Naive thymus-derived CD4-positive, alpha-beta T cell (primary cell): ENCODE results near the gene PEDS1. TPM values are rescaled to one million over a fixed set of nuclear protein-coding genes. Genes with fewer than 3 reads are reported as not detected.
"Not testable (repeated sequence)": the region's sequence is repeated elsewhere in the genome, so short reads cannot be mapped to it uniquely, and the experiment has no call there.

Experiments
- ATAC-seq: fragments of 150-1000 bp; cut with Tn5 transposase; 2 replicates; pipeline ENCODE4 v1.10.0; 2021; ENCODE audit warnings: mild to moderate bottlenecking, moderate library complexity
- CTCF ChIA-PET: fragments of 350-600 bp; sonication (Branson Sonifier 250); formaldehyde crosslinking; loops from one replicate; lab custom pipeline; 2021; ENCODE audit warnings: antibody characterized with exemption; lab: Charles Lee
- POLR2A ChIA-PET: fragments of 350-600 bp; sonication (Branson Sonifier 250); formaldehyde crosslinking; loops from one replicate; lab custom pipeline; 2021; ENCODE audit warnings: antibody characterized with exemption, inconsistent platforms; lab: Charles Lee
- DNase-seq, 9 donors: peaks; one replicate each; pipeline versions ENCODE4 v3.0.0 to v3.0.0-alpha.2; 2020 to 2022; ENCODE audit warnings: mixed read lengths in 1 of 9
- H3K27ac ChIP-seq: one replicate; pipeline ENCODE4 v1.7.0; 2013; ENCODE audit warnings: mild to moderate bottlenecking, low read depth, low read length, moderate library complexity
- H3K27me3 ChIP-seq, 2 donors: one replicate each; pipeline ENCODE4 v1.7.0; 2013; ENCODE audit warnings: low read length in 2 of 2, mild to moderate bottlenecking in 2 of 2, moderate library complexity in 2 of 2; ENCODE audit not compliant: control insufficient read depth in 2 of 2, insufficient read depth in 2 of 2
- H3K36me3 ChIP-seq, 3 experiments: 1 replicate in 2 of 3; 2 replicates in 1 of 3; pipeline ENCODE4 v1.7.0; 2013; ENCODE audit warnings: low read length in 3 of 3, mild to moderate bottlenecking in 3 of 3, moderate library complexity in 1 of 3; ENCODE audit not compliant: insufficient read depth in 3 of 3, control insufficient read depth in 2 of 3
- H3K4me1 ChIP-seq, 2 donors: one replicate each; pipeline ENCODE4 v1.7.0; 2013; ENCODE audit warnings: low read length in 2 of 2, mild to moderate bottlenecking in 2 of 2, moderate library complexity in 1 of 2; ENCODE audit not compliant: control insufficient read depth in 2 of 2, insufficient read depth in 2 of 2
- H3K4me3 ChIP-seq: 2 replicates; pipeline ENCODE4 v1.7.0; 2013; ENCODE audit warnings: mild to moderate bottlenecking, low read length
- H3K9me3 ChIP-seq, 3 experiments: 1 replicate in 2 of 3; 2 replicates in 1 of 3; pipeline ENCODE4 v1.7.0; 2013; ENCODE audit warnings: low read length in 3 of 3; ENCODE audit not compliant: control insufficient read depth in 2 of 3
- H3K27ac Mint-ChIP-seq, 9 donors: one replicate each; pipeline ENCODE4 v1.8.0; 2020 to 2022; ENCODE audit warnings: mixed read lengths in 9 of 9, mild to moderate bottlenecking in 8 of 9, moderate library complexity in 5 of 9, inconsistent platforms in 2 of 9
- H3K27me3 Mint-ChIP-seq, 5 donors: one replicate each; pipeline ENCODE4 v1.8.0; 2021 to 2022; ENCODE audit warnings: mixed read lengths in 5 of 5, mild to moderate bottlenecking in 1 of 5
- H3K36me3 Mint-ChIP-seq, 5 donors: one replicate each; pipeline ENCODE4 v1.8.0; 2020 to 2022; ENCODE audit warnings: mixed read lengths in 5 of 5, mild to moderate bottlenecking in 3 of 5, inconsistent platforms in 1 of 5
- H3K4me1 Mint-ChIP-seq, 7 donors: one replicate each; pipeline ENCODE4 v1.8.0; 2020 to 2022; ENCODE audit warnings: mixed read lengths in 7 of 7, mild to moderate bottlenecking in 3 of 7, inconsistent platforms in 1 of 7
- H3K4me3 Mint-ChIP-seq, 10 donors: one replicate each; pipeline ENCODE4 v1.8.0; 2020 to 2022; ENCODE audit warnings: mild to moderate bottlenecking in 10 of 10, mixed read lengths in 10 of 10, moderate library complexity in 6 of 10, inconsistent platforms in 2 of 10
- H3K9me3 Mint-ChIP-seq, 11 donors: one replicate each; pipeline ENCODE4 v1.8.0; 2020 to 2022; ENCODE audit warnings: mixed read lengths in 11 of 11, mild to moderate bottlenecking in 4 of 11, inconsistent platforms in 1 of 11, moderate library complexity in 1 of 11
- intact Hi-C, 2 donors: fragments of 100-400 bp; cut with micrococcal nuclease; formaldehyde crosslinking; loops; one replicate each; pipeline ENCODE4 v1.15.1; 2023
- polyA plus RNA-seq, 2 donors: library from polyadenylated mRNA; unstranded; fragments of 300-500 nt; fragmentation: Illumina TruSeq; gene quantifications; one replicate each; pipeline ENCODE4 v1.2.3, GENCODE V29; 2021
- total RNA-seq, 6 experiments: library from RNA in 5 of 6; stranded (reverse) in 5 of 6; gene quantifications; 1 replicate in 5 of 6; 2 replicates in 1 of 6; pipeline ENCODE4 v1.2.3 and lab custom pipeline; 2021 to 2026

The PEDS1 gene
- total and polyA plus RNA-seq, 7 experiments from 2014 or later: 16.0 to 29.3 (median 20.8) TPM

DNA sequence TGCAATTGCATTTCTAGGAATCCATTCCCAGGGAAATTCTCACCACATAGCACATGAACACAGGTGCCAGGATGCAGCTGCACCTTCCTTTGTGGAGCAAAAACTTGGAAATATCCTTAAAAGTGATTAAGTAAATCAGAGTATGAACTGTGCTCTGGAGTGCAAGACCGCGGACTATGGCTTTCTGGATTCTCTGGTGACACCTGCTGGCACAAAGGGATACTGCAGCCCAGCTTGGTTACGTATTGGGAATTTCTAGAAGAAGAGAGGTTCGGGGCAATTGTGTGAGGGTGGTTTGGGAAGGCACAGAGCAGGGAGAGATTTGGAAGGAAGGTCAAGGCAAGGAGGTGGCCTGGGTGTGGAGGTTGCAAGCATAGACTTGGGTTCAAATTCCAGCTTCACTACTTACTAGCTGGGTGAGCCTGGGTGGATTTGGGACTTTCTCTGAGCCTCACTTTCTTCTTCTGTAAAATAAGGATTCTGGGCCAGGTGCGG is 15.9 kb upstream of the PEDS1 start:
- Histone ChIP-seq H3K9me3 (no peaks in the 10 kb centered on the region), H3K4me3 (no peak overlapping the region), H3K27me3 (no peaks in the 10 kb centered on the region), H3K4me1 (no peaks in the 10 kb centered on the region), H3K36me3 (no peaks in the 10 kb centered on the region), H3K27ac (no peak overlapping the region)
- peak overlapping the region in 2 of 9 donors; percentile 8 to 32 for H3K27ac Mint-ChIP-seq
- ATAC-seq (peak; percentile 79), DNase-seq (peak; percentile 60 to 84 (median 71))
- CTCF ChIA-PET: interaction anchor here (0.6 to 10.0 kb wide), 22 partner anchors 9 to 384 kb away, joined by 3 to 236 read pairs (median 4); partner anchors contain the start of genes PEDS1 and UBE2V1
- H3K4me3 Mint-ChIP-seq: no peak overlapping the region
- intact Hi-C loops: loop anchor here (1.0 to 2.0 kb wide), 8 partner anchors 10 to 190 kb away; partner anchors contain the start of gene PEDS1 (in 1 of the 2)
- POLR2A ChIA-PET: interaction anchor here (0.8 to 2.8 kb wide), 8 partner anchors 16 to 188 kb away, joined by 4 to 23 read pairs (median 8); partner anchors contain the start of genes PEDS1 and UBE2V1
- peaks cover 8 to 17% (median 16%) of the 10 kb centered on the region in 5 donors for H3K27me3 Mint-ChIP-seq
- H3K36me3 Mint-ChIP-seq: peaks cover 0 to 4% (median 0%) of the 10 kb centered on the region in 5 donors
- peaks cover 0 to 2% (median 0%) of the 10 kb centered on the region in 11 donors for H3K9me3 Mint-ChIP-seq
- H3K4me1 Mint-ChIP-seq: peaks cover 7 to 23% (median 14%) of the 10 kb centered on the region in 7 donors

DNA sequence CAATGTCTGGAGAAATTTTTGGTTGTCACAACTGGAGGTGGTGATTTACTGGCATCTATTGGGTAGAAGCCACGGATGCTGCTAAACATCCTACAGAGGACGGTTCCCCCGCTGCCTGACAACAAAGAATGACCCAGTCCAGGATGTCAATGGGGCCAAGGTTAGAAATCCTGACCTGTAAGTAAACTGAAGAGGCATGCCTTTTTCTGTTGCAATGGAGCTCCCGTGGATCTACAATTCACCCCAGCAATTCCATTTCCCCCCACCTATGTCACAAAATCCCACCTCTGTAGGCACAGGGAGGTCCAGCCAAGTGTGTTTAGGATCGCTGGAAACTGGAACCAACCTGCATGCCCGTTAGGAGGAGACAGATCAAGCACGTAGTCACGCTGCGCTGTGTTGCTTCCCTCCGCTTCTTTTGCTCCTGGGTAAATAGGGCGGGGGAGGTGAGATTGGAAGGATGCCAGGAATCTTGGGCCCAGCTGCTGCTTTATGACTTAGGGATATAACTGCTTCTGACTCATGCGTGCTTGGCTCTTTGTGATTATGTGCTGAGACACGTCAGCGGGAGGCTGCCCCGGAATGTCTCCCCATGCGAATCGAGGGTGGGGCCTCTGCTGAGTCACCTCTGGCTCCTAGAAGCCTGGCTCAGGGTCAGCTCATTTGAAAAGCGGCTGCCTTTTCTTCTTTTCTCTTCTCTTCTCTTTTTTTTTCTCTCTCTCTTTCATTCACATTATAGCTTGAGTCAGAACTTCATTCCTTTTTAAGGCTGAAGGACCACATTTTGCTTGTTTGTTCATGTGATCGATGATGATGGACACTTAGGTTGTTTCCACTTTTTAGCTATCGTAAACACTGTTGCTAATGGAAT is 12.4 kb upstream of the PEDS1 start:
- H3K9me3 Mint-ChIP-seq: peaks cover 0 to 2% (median 0%) of the 10 kb centered on the region in 11 donors
- H3K27me3 Mint-ChIP-seq: peaks cover 0 to 10% (median 5%) of the 10 kb centered on the region in 5 donors

DNA sequence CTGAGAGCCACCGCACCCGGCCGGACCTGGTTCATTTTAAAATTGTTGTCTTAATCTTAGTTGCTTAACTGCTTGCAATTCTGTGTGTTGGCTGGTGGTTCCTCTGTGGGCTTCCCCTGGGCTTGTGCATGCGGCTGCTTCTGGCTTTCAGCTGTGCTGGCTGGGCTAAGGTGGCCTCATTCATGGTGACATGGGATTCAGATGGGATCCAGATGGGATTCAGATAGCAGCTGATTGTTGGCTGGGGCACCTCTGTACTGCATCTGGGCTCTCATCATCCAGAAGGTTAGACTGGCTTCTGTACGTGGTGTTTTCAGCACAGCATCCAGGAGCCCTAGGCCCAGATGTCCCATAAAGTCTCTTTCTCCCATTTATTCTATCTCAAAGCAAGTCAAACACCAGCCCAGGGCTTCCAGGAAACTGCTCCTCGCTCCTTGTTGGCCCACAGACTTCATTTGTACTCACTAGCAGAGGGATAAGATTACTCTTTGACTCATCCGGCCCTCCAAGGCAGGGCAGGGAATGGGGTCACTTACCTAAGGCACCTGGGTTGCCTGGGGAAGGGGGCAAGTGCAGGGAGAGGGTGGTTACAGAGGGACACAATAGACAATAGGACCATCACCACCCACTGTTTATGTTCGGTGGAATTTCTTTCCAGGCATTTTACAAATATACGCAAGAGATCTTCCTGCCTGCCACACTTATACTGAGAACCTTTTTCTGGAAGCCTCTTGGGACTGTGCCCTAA is 10.2 kb upstream of the PEDS1 start:
- no peaks in the 10 kb centered on the region for H3K36me3 Mint-ChIP-seq
- H3K27me3 ChIP-seq: no peaks in the 10 kb centered on the region
- no peaks in the 10 kb centered on the region for H3K4me1 ChIP-seq
- CTCF ChIA-PET: interaction anchor here (0.8 kb wide), 1 partner anchor 42 kb away, joined by 3 read pairs; no protein-coding TSS in a partner anchor
- POLR2A ChIA-PET: interaction anchor here (0.6 to 1.6 kb wide), 2 partner anchors 9 to 44 kb away, joined by 4 to 6 read pairs; no protein-coding TSS in a partner anchor
- H3K27ac Mint-ChIP-seq: peak overlapping the region in 1 of 9 donors; percentile 84
- H3K27ac ChIP-seq: no peak overlapping the region
- H3K36me3 ChIP-seq: no peaks in the 10 kb centered on the region
- no peak for DNase-seq
- no peaks in the 10 kb centered on the region for H3K9me3 ChIP-seq
- intact Hi-C loops: no loop called here
- H3K4me3 ChIP-seq: no peak overlapping the region
- H3K9me3 Mint-ChIP-seq: no peaks in the 10 kb centered on the region
- H3K27me3 Mint-ChIP-seq: no peaks in the 10 kb centered on the region
- peaks cover 5 to 12% (median 8%) of the 10 kb centered on the region in 7 donors for H3K4me1 Mint-ChIP-seq
- ATAC-seq: no peak
- no peak overlapping the region for H3K4me3 Mint-ChIP-seq

More for the DNA sequence above, 12.4 kb upstream of the PEDS1 start:
- Histone ChIP-seq H3K4me3 (no peak overlapping the region), H3K36me3 (no peaks in the 10 kb centered on the region), H3K27me3 (no peaks in the 10 kb centered on the region), H3K4me1 (no peaks in the 10 kb centered on the region), H3K27ac (no peak overlapping the region), H3K9me3 (no peaks in the 10 kb centered on the region)
- Mint-ChIP-seq H3K27ac (peak overlapping the region in 4 of 9 donors; percentile 14 to 85 (median 44)), H3K4me3 (peak overlapping the region; percentile 5 to 86 (median 48)), H3K4me1 (peaks cover 7 to 16% (median 13%) of the 10 kb centered on the region in 7 donors), H3K36me3 (peaks cover 0 to 4% (median 0%) of the 10 kb centered on the region in 5 donors)
- ChIA-PET POLR2A (interaction anchor here (0.6 to 1.4 kb wide), 12 partner anchors 7 to 56 kb away, joined by 3 to 9 read pairs (median 3); partner anchors contain the start of genes PEDS1 and UBE2V1), CTCF (interaction anchor here (1.0 to 10.0 kb wide), 5 partner anchors 31 to 187 kb away, joined by 3 to 236 read pairs (median 6); partner anchors contain the start of gene UBE2V1)
- intact Hi-C loops: loop anchor here in 1 of 2 donors (1.0 kb wide), 1 partner anchor 13 kb away; the partner anchor contains the start of gene PEDS1
- ATAC-seq (peak; percentile 94), DNase-seq (peak in 6 of 9 donors; percentile 15 to 76 (median 36))

DNA sequence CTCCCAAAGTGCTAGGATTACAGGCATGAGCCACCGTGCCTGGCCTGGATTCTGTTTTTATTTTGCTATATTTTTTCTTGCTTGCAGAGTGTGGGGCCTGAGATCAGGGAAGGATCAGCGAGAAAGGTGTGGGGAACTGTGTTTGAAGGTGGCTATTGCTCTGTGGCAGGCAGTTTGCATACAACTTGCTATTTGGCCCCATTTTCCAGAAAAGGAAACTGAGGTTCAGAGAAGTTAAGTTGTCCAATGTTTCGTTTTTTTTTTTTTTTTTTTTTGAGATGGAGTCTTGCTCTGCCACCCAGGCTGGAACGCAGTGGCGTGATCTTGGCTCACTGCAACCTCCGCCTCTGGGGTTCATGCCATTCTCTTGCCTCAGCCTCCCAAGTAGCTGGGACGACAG is 8.0 kb upstream of the PEDS1 start:
- H3K4me3 Mint-ChIP-seq, POLR2A ChIA-PET, ATAC-seq, H3K9me3 ChIP-seq, H3K27me3 Mint-ChIP-seq, H3K4me3 ChIP-seq, DNase-seq, H3K27ac ChIP-seq, H3K9me3 Mint-ChIP-seq, intact Hi-C loops, H3K36me3 ChIP-seq, H3K27me3 ChIP-seq, H3K4me1 ChIP-seq, H3K36me3 Mint-ChIP-seq, H3K27ac Mint-ChIP-seq: not testable (repeated sequence)
- H3K4me1 Mint-ChIP-seq: peaks cover 5 to 12% (median 8%) of the 10 kb centered on the region in 7 donors
- CTCF ChIA-PET: interaction anchor here (2.4 kb wide), 1 partner anchor 8 kb away, joined by 7 read pairs; no protein-coding TSS in a partner anchor

DNA sequence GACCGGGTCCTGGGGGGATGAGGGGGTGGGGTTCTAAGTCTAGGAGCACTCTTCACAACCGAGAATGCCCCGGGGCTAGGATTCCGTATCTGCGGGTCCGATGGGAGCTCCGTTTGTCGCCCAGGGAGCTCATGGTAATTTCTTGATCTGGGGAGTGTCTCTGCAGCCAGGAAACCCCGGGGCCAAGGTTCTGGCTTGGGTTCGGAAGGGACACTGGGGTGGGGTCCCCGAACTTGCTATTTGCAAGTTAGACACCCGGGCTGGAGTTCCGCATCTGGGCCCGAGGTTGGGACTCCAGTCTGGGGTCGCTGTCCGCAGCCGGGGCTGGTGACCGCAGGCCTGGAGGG is 397 bp downstream of the PEDS1 start:
- Mint-ChIP-seq H3K9me3 (peaks cover 0 to 1% (median 0%) of the 10 kb centered on the region in 11 donors), H3K36me3 (peaks cover 0 to 15% (median 0%) of the 10 kb centered on the region in 5 donors), H3K4me1 (peaks cover 40 to 56% (median 49%) of the 10 kb centered on the region in 7 donors), H3K27me3 (no peaks in the 10 kb centered on the region), H3K4me3 (peak overlapping the region; percentile 81 to 93 (median 88)), H3K27ac (peak overlapping the region; percentile 63 to 98 (median 93))
- H3K4me1 ChIP-seq: peaks cover 22 to 25% of the 10 kb centered on the region in 2 donors
- H3K4me3 ChIP-seq: peak overlapping the region; percentile 86
- DNase-seq: peak in 1 of 9 donors; percentile 13
- intact Hi-C loops: loop anchor here (1.0 to 2.0 kb wide), 5 partner anchors 13 to 357 kb away; partner anchors contain the start of genes PTPN1 (in 1 of the 2) and UBE2V1 (in 1 of the 2)
- ChIA-PET CTCF (interaction anchor here (0.8 to 5.0 kb wide), 8 partner anchors 9 to 38 kb away, joined by 3 to 41 read pairs (median 4); no protein-coding TSS in a partner anchor), POLR2A (interaction anchor here (0.5 to 12.6 kb wide), 10 partner anchors 9 to 776 kb away, joined by 3 to 131 read pairs (median 9); partner anchors contain the start of genes CEBPB, SNAI1 and UBE2V1)
- peak overlapping the region; percentile 93 for H3K27ac ChIP-seq
- ATAC-seq: no peak
- no peaks in the 10 kb centered on the region for H3K27me3 ChIP-seq
- no peaks in the 10 kb centered on the region for H3K9me3 ChIP-seq
- H3K36me3 ChIP-seq: peaks cover 0 to 18% (median 0%) of the 10 kb centered on the region in 3 experiments
